ENCODE measurements around the gene SLC16A12.

SLC16A12 gene

GRCh38 chr10:89521368-89521767, 14.0 kb downstream of the SLC16A12 start:
- peaks cover 1% of the 10 kb centered on the region; the same call in 1 of the 2 replicates for H3K4me1 ChIP-seq (ENCODE audit: control insufficient read depth, insufficient read depth, low read length)
- no peak overlapping the region for H3K27ac ChIP-seq (ENCODE audit: extremely low read depth, low read depth, low read length)
- no peak overlapping the region for H3K4me3 ChIP-seq (ENCODE audit: low read depth, low read length)
- H3K9me3 ChIP-seq (ENCODE audit: control insufficient read depth, insufficient read depth, low read depth, low read length) = no peaks in the 10 kb centered on the region
- CTCF ChIA-PET = interaction anchor here (0.6 to 1.8 kb wide), 2 partner anchors 11 to 624 kb away, joined by 3 to 5 read pairs; no protein-coding TSS in a partner anchor
- no peaks in the 10 kb centered on the region for H3K36me3 ChIP-seq (ENCODE audit: control insufficient read depth in 2 of 2, insufficient read depth in 1 of 2, low read length in 2 of 2)
- POLR2A ChIA-PET = no interaction called here
- TF ChIP-seq BCL11B (tag by site-specific recombination; IDR thresholded peaks at IDR 0.05; ENCODE audit: low read depth) (no peak), ZNF837 (tag by site-specific recombination; IDR thresholded peaks at IDR 0.05) (no peak)

GRCh38 chr10:89520706-89521105, 14.7 kb downstream of the SLC16A12 start:
- CTCF ChIA-PET = interaction anchor here (0.5 to 1.8 kb wide), 2 partner anchors 12 to 303 kb away, joined by 3 to 5 read pairs; no protein-coding TSS in a partner anchor
- Histone ChIP-seq H3K36me3 (ENCODE audit: control insufficient read depth in 2 of 2, insufficient read depth in 1 of 2, low read length in 2 of 2) (no peaks in the 10 kb centered on the region), H3K4me3 (ENCODE audit: low read depth, low read length) (no peak overlapping the region), H3K9me3 (ENCODE audit: control insufficient read depth, insufficient read depth, low read depth, low read length) (no peaks in the 10 kb centered on the region), H3K4me1 (ENCODE audit: control insufficient read depth, insufficient read depth, low read length) (peaks cover 3% of the 10 kb centered on the region; the same call in 1 of the 2 replicates), H3K27ac (ENCODE audit: extremely low read depth, low read depth, low read length) (no peak overlapping the region)
- POLR2A ChIA-PET = no interaction called here
- no peak for TF ChIP-seq ZIC2 (tag by site-specific recombination; IDR thresholded peaks at IDR 0.05)
- no peak for TF ChIP-seq PBX3 (CRISPR knock-in tag; IDR thresholded peaks at IDR 0.05)
- no peak for TF ChIP-seq ZNF521 (tag by site-specific recombination; IDR thresholded peaks at IDR 0.05)
- no peak for TF ChIP-seq MEIS1 (CRISPR knock-in tag; IDR thresholded peaks at IDR 0.05; ENCODE audit: borderline replicate concordance)
- no peak for TF ChIP-seq ZBTB26 (tag by site-specific recombination; optimal IDR thresholded peaks at IDR 0.05)
- no peak for TF ChIP-seq ZNF677 (tag by site-specific recombination; IDR thresholded peaks at IDR 0.05)
- TF ChIP-seq IKZF3 (tag by site-specific recombination; IDR thresholded peaks at IDR 0.05) = no peak
- no peak for TF ChIP-seq HOXA7 (CRISPR knock-in tag; IDR thresholded peaks at IDR 0.05; ENCODE audit: borderline replicate concordance)
- TF ChIP-seq ZBTB48 (tag by site-specific recombination; IDR thresholded peaks at IDR 0.05) = no peak
- TF ChIP-seq ZNF660 (tag by site-specific recombination; IDR thresholded peaks at IDR 0.05) = no peak
- no peak for TF ChIP-seq ZNF560 (tag by site-specific recombination; IDR thresholded peaks at IDR 0.05; ENCODE audit: borderline replicate concordance)
- TF ChIP-seq SP7 (tag by site-specific recombination; IDR thresholded peaks at IDR 0.05) = no peak
- no peak for TF ChIP-seq ZNF174 (tag by site-specific recombination; IDR thresholded peaks at IDR 0.05)
- no peak for TF ChIP-seq ZNF302 (tag by site-specific recombination; IDR thresholded peaks at IDR 0.05; ENCODE audit: low read depth)
- TF ChIP-seq ZXDB (tag by site-specific recombination; IDR thresholded peaks at IDR 0.05) = no peak
- no peak for TF ChIP-seq TSHZ1 (tag by site-specific recombination; IDR thresholded peaks at IDR 0.05; ENCODE audit: borderline replicate concordance)
- no peak for TF ChIP-seq ZFP69B (tag by site-specific recombination; IDR thresholded peaks at IDR 0.05)
- no peak for TF ChIP-seq KLF16 (tag by site-specific recombination; IDR thresholded peaks at IDR 0.05)
- TF ChIP-seq ZNF394 (tag by site-specific recombination; IDR thresholded peaks at IDR 0.05; ENCODE audit: borderline replicate concordance) = no peak
- TF ChIP-seq ZNF596 (tag by site-specific recombination; IDR thresholded peaks at IDR 0.05) = no peak
